ENCODE data around the gene C12orf76. TPM values are rescaled to one million over a fixed set of nuclear protein-coding genes. Genes with fewer than 3 reads are reported as not detected.
A peak's percentile ranks its signal among the peaks of the same experiment; 100 is the strongest.
"Not testable (repeated sequence)": the region's sequence is repeated elsewhere in the genome, so short reads cannot be mapped to it uniquely, and the experiment has no call there.

The C12orf76 gene
- total RNA-seq, 1 donor from 2014 or later: 3.3 TPM

GRCh38 chr12:110062241-110062640, 13.9 kb upstream of the C12orf76 start:
- ATAC-seq: no peak

DNA sequence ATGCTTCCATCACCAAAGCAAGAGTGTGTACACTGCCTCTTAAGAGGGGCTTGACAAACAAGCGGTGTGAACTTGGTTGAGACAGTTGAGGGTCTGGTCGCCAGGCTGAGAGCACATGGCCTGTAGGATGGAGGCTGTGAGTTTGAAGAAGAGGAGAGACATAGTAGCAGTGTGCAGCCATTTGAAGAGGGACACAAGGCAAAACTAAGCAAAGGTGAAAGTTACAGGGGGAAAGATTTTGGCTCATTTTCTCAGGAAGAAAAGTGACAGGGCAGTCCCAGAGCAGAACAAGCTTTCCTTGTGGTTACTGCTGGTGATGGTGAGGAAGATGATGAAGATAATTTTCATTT, 11.3 kb upstream of the C12orf76 start:
- ATAC-seq: no peak

DNA sequence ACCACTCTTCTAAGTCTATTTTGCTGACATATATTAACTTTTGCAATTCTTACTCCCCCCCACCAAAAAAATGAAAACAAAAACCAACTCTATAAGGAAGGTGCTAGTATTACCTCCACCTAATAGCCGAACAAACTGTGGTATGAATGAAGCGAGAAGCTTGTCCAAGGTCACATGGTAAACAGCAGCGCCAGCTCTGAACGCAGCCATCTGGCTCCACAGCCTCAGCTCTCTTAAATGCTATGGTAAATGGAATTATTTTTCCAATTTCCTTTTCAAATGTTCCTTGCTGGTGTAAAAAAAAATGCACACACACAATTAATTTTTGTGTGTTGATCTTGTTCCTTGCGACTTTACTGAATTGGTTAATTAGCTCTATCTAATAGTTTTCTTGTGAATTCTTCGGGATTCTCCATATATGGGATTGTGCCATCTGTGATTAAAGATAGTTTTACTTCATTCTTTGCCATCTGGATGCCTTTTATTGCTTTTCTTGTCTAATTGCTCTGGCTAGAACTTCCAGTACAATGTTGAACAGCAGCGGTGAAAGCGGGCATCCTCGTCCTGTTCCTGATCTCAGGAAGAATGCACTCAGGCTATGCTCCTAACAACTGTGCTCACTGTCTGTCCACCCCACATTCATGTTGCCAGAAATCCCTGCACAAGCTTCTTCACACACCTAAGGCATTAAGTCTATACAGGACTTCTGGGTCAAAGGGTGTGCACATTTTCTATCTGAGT, 10.7 kb upstream of the C12orf76 start:
- ATAC-seq: no peak

DNA sequence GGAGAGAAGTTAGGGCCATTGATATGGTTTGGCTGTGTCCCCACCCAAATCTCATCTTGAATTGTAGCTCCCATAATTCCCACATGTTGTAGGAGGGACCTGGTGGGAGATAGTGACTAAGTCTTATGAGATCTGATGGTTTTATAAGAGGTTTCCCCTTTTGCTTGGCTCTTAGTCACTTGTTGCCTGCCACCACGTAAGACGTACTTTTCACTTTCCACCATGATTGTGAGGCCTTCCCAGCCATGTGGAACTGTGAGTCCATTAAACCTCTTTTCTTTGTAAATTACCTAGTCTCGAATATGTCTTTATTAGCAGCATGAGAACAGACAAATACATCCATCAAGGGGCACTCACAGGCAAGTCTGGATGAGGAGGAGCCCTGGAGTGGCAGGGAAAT, 8.3 kb upstream of the C12orf76 start:
- not testable (repeated sequence) for ATAC-seq

- not testable (repeated sequence) for ATAC-seq
Observed at GRCh38 chr12:110055375-110056352, 7.3 kb upstream of the C12orf76 start.

- ATAC-seq: no peak
Observed at GRCh38 chr12:110050927-110051326, 2.6 kb upstream of the C12orf76 start.

- not testable (repeated sequence) for ATAC-seq
Observed at GRCh38 chr12:110049666-110050065, 1.3 kb upstream of the C12orf76 start.

DNA sequence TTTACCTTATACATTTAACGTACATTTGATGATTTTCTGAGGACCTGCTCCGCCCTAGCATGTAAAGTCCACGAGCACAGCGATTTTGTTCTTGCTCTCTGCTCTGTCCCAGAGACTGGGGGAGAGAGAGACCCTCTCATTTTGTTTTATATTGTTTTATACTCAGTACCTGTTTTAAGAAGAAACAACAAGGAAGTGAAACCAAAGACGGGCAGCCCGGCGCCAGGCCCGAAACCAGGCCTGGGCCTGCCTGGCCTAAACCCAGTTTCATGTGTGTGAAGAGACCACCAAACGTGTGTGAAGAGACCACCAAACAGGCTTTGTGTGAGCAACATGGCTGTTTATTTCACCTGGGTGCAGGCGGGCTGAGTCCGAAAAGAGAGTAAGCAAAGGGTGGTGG, 712 bp upstream of the C12orf76 start:
- not testable (repeated sequence) for ATAC-seq

DNA sequence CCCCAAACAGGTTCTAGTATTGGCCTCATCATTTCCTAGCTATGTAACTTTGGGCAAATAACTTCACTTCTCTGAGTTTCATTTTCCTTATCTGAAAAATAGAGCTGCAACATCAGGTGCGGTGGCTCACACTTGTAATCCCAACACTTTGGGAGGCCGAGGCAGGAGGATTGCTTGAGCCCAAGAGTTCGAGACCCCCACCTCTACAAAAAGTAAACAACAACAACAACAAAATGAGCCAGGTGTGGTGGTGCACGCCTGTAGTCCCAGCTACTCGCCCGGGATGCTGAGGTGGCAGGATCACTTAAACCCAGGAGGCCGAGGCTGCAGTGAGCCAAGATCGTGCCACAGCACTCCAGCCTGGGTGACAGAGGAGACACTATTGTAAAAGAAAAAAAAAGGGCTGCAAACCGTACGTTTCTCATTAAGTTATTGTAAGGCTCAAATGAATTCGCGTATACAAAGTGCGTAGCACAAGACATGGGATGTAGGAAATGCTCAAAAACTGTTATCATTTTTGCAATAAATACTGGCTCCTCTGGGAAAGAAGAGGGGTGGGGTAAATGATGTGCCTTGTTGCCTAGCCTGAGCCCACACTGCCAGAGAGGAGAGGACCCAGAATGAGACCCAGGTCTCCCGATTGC, 903 bp downstream of the C12orf76 start:
- no peak for ATAC-seq

- no peak for ATAC-seq
Observed at GRCh38 chr12:110046451-110047187, 1.7 kb downstream of the C12orf76 start.

DNA sequence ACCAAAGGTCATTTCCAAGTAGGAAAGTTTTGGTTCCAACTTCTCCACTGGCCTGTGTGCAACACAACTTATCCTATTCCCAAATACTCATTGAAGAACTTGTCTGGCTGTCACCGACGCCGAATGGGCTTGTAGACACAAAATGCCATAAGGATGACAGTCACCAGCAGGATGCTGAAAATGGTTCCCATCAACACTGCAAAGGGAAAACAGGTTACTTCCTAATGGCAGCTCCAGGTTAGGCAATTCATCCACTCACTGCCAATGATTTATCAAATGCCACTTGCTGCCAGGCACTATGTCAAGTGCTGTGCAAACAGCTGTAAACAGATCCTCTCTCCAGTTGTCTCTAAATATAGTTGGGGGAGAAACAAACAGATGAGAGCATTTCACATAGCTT, 6.1 kb downstream of the C12orf76 start:
- no peak for ATAC-seq

GRCh38 chr12:110039085-110039807, 9.1 kb downstream of the C12orf76 start:
- peak; percentile 74 for ATAC-seq

GRCh38 chr12:110038741-110039084, 9.6 kb downstream of the C12orf76 start:
- ATAC-seq: no peak

- ATAC-seq: no peak
Observed at GRCh38 chr12:110037315-110037714, 11.0 kb downstream of the C12orf76 start.

DNA sequence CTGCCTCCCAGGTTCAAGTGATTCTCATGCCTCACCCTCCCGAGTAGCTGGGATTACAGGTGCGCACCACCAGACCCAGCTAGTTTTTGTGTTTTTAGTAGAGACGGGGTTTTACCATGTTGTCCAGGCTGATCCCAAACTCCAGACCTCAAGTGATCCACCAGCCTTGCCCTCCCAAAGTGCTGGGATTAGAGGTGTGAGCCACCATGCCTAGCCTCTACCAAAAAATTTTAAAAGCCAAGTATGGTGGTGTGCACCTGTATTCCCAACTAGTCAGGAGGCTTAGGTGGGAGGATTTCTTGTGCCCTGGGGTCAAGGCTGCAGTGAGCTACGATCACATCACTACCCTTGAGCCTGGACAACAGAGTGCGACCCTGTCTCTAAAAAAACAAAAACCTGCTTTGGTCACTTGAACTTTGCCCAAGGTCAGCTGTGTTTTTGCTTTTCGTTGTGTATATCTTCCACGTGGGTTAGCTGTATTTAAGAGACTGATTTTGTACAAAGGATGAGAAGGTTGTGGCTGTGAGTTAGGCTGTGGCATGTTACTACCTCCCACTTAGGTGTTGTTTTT, 12.7 kb downstream of the C12orf76 start:
- ATAC-seq: no peak

DNA sequence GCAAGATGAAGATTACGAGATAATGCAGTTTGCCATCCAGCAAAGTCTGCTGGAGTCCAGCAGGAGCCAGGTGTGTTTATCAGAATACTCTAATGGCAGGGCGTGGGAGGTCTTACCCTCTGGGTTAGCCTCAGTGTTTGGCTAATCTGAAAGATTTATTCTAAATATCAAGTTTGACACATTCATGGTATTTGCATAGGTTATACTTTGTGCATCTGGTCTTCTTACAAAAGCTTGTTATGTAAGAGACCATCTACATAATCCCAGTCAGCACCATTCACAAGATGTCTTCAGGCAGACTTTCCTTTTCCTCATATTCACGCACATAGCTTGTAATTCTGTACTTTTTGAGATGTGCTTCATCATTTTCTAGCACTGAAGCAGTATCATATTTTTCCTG, 14.4 kb downstream of the C12orf76 start:
- no peak for ATAC-seq

DNA sequence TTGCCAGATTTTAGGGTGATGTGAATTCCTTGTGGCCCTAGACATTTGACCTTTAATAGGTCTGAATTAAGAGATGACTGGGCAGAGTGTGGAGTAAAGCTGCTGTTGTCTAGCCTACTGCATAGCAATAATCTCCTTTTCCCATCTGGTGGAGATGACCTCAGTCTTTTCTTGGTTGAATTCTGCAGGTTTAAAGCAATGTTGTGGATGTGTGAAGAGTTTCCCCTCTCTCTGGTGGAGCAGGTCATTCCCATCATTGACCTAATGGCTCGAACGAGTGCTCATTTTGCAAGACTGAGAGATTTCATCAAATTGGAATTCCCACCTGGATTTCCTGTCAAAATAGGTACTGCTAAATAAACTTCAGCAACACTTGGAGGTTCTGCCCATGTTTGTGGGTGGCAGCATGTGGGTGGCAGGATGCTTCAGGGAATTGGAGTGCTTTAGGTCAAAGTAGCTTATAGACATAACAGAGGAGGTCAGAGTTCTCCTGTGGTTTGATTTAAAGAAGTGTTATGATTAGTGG, 19.0 kb downstream of the C12orf76 start:
- ATAC-seq: no peak

GRCh38 chr12:110028323-110028722, 20.0 kb downstream of the C12orf76 start:
- no peak for ATAC-seq

DNA sequence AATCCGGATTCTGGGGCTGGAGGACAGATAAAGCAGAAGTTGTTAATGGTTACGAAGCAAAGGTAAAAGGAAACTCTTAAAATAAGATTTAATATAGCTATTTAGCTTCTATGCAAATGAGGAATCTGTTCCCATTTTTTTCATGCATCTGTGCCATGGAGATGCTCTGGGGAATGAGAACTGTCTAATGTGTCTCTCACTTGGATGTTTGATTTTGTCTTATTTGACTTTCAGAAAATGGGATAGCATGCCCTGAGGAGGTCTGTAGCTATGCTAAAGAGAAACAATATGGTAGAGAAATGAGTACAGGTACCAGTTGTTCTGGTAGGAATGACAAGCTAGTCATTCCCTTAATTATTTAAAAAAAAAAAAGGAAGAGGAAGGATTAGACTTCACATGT, 24.3 kb downstream of the C12orf76 start:
- no peak for ATAC-seq

DNA sequence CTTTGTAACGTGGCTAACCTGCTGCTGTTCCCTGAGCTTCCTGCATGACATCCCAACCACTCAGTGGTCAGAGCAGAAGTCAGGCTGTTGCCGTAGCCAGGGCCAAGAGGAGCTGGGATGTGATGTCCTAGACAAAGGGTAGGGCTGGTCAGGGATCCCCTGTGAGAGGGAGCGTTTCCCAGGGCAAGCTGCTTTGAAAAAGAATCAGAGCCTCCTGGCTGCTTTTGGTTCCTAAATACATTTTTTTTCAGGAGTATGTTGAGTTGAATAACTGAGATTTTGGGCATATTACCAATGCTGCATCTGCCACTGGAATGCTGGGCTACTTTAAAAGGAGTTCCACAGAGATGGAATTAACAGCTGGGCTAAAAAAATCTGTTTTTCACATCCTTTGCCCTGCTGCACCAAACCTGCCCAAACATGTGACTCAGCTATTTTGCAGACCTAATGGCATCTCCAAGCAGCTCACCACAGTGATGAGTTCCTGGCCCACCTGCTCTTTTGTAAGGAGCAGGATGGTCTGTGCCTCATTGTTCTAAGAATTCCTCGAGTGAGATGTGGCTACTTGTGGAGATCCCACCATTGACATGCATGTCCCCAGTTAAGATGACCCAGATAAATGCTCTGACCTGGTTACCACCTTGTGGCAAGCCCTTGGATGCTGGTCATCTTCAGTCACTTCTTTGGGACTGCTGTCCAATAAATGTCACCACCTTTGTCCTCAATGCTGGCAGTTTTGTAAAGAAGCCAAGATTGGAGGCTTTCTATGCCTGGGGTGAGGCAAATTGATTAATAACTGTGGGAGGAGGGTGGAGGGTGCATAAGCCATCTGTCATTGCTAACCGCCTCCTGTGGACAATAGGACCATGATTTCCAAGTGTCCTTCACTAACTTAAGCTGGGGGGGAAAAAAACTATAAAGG, 25.0 kb downstream of the C12orf76 start:
- ATAC-seq: peak; percentile 13
